ENCODE measurements around the gene AFTPH.

AFTPH gene

DNA sequence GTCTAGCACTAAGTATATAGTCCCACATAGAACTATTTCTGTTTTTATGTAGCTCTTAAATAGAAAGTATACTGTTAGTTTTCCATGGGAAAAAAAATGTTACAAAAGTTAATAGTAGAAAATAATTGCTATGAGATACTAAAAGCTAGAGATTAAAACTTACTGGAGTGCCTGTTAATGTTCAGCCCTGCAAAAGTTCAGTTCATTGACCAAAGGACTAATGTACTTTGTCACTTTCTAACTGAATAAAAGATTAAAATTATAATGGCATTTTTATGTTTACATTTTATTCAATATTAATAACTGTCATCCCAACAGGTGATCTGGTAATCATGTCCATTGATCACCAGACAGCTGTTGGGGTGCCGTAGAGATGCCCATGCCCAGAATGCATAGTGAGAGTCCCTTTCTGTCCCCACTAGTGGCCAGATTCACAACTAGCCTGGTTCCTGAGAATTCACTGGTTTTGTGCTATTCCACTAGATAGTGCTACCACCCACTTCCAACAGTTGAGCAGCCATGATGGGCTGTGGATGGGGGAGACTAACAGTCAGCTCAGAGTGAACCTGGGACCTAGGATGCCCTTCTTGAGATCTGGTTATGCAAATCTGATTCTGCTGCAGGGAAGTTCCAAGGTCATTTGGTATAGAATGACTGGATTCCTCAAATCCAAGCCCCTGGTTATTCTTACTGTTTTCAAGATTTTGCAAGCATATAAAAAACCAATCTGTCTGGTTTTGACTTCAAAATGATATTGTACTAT lies 57.8 kb downstream of the AFTPH start:
- Histone ChIP-seq H3K4me2 (ENCODE audit: low read depth, low read length, poor library complexity, severe bottlenecking) (no peak overlapping the region), H2AFZ (ENCODE audit: low read depth, low read length, severe bottlenecking) (no peak overlapping the region), H3K4me3 (ENCODE audit: insufficient read depth, low read length, poor library complexity, severe bottlenecking) (no peak overlapping the region), H4K20me1 (ENCODE audit: low read depth, low read length) (no peaks in the 10 kb centered on the region), H3K27ac (ENCODE audit: low read depth, low read length) (no peak overlapping the region), H3K27me3 (ENCODE audit: low read length) (no peaks in the 10 kb centered on the region), H3F3A (ENCODE audit: insufficient read depth) (peaks cover 12% of the 10 kb centered on the region), H3K79me2 (ENCODE audit: insufficient read depth, low read length) (no peaks in the 10 kb centered on the region), H3K9me3 (ENCODE audit: insufficient read depth, low read length) (no peaks in the 10 kb centered on the region), H3K9me2 (replicated peaks; ENCODE audit: insufficient read depth, low read length) (no peaks in the 10 kb centered on the region), H3K9ac (ENCODE audit: low read length) (no peak overlapping the region), H3K36me3 (ENCODE audit: low read length) (peaks cover 35% of the 10 kb centered on the region)
- TF ChIP-seq, protein P1, sequence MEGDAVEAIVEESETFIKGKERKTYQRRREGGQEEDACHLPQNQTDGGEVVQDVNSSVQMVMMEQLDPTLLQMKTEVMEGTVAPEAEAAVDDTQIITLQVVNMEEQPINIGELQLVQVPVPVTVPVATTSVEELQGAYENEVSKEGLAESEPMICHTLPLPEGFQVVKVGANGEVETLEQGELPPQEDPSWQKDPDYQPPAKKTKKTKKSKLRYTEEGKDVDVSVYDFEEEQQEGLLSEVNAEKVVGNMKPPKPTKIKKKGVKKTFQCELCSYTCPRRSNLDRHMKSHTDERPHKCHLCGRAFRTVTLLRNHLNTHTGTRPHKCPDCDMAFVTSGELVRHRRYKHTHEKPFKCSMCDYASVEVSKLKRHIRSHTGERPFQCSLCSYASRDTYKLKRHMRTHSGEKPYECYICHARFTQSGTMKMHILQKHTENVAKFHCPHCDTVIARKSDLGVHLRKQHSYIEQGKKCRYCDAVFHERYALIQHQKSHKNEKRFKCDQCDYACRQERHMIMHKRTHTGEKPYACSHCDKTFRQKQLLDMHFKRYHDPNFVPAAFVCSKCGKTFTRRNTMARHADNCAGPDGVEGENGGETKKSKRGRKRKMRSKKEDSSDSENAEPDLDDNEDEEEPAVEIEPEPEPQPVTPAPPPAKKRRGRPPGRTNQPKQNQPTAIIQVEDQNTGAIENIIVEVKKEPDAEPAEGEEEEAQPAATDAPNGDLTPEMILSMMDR (IDR thresholded peaks at IDR 0.05; ENCODE audit: insufficient read depth, low read length, poor library complexity, severe bottlenecking) = no peak
- TF ChIP-seq EZH2phosphoT487 (conservative IDR thresholded peaks at IDR 0.05; ENCODE audit: low read length) = no peak

DNA sequence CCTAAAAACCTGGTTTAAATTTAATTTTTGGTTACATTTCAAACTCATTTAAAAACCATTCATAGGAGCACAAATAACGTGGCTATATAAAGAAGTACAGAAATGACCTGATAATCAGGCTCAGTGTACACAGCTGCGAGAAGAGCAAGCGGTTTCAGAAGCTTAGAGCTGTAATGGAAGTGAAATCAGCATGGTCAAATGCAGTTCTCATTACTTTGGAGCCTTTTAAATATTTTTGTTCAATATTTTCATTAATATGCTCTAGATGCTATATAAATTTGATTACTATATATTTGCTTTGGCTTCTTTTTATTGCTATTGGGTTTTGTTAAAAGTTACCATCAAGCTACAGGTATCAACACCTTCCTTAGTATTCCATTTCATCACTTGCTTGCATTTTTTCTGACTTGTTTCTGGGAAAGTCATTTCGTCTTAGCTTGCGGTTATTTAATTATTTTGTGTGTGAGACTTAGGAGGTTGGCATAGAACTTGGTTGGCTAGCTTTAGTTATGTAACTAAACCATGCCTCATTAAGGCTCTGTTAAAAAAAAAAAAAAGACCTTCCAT lies 58.7 kb downstream of the AFTPH start:
- Histone ChIP-seq H3K79me2 (ENCODE audit: insufficient read depth, low read length) (no peaks in the 10 kb centered on the region), H3K9me3 (ENCODE audit: insufficient read depth, low read length) (no peaks in the 10 kb centered on the region), H3K9me2 (replicated peaks; ENCODE audit: insufficient read depth, low read length) (no peaks in the 10 kb centered on the region), H3K27me3 (ENCODE audit: low read length) (no peaks in the 10 kb centered on the region), H3K27ac (ENCODE audit: low read depth, low read length) (no peak overlapping the region), H3F3A (ENCODE audit: insufficient read depth) (peaks cover 17% of the 10 kb centered on the region), H3K4me3 (ENCODE audit: insufficient read depth, low read length, poor library complexity, severe bottlenecking) (no peak overlapping the region), H3K4me2 (ENCODE audit: low read depth, low read length, poor library complexity, severe bottlenecking) (no peak overlapping the region), H3K36me3 (ENCODE audit: low read length) (peaks cover 33% of the 10 kb centered on the region; the same call in 1 of the 2 replicates), H4K20me1 (ENCODE audit: low read depth, low read length) (no peaks in the 10 kb centered on the region), H3K9ac (ENCODE audit: low read length) (no peak overlapping the region), H2AFZ (ENCODE audit: low read depth, low read length, severe bottlenecking) (no peak overlapping the region)
- TF ChIP-seq, protein P1 (IDR thresholded peaks at IDR 0.05; ENCODE audit: insufficient read depth, low read length, poor library complexity, severe bottlenecking) = no peak
- no peak for TF ChIP-seq EZH2phosphoT487 (conservative IDR thresholded peaks at IDR 0.05; ENCODE audit: low read length)

DNA sequence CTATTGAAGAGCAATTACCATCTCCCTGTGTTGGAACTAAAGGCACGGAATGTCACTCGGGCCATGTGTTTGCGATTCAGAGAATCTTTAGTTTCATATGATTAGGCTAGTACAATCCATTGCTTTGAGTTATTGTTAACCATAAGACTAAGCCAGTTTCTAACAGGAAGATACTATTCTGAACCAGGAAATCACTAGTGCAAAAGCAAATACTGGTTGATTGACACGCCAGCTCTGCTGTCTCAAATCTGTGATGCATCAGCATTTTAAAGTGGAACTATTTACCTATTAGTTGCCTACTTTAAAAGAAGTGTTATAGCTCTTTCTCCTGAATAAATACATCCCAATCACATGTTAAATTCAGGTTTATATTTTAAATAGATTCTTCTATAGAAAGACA lies 61.9 kb downstream of the AFTPH start:
- Histone ChIP-seq H3K27me3 (ENCODE audit: low read length) (no peaks in the 10 kb centered on the region), H3F3A (ENCODE audit: insufficient read depth) (peaks cover 19% of the 10 kb centered on the region), H3K4me2 (ENCODE audit: low read depth, low read length, poor library complexity, severe bottlenecking) (no peak overlapping the region), H2AFZ (ENCODE audit: low read depth, low read length, severe bottlenecking) (no peak overlapping the region), H3K4me3 (ENCODE audit: insufficient read depth, low read length, poor library complexity, severe bottlenecking) (no peak overlapping the region), H3K27ac (ENCODE audit: low read depth, low read length) (no peak overlapping the region), H3K9ac (ENCODE audit: low read length) (no peak overlapping the region), H4K20me1 (ENCODE audit: low read depth, low read length) (no peaks in the 10 kb centered on the region), H3K36me3 (ENCODE audit: low read length) (peaks cover 34% of the 10 kb centered on the region), H3K79me2 (ENCODE audit: insufficient read depth, low read length) (no peaks in the 10 kb centered on the region), H3K9me2 (replicated peaks; ENCODE audit: insufficient read depth, low read length) (no peaks in the 10 kb centered on the region), H3K9me3 (ENCODE audit: insufficient read depth, low read length) (no peaks in the 10 kb centered on the region)
- no peak for TF ChIP-seq EZH2phosphoT487 (conservative IDR thresholded peaks at IDR 0.05; ENCODE audit: low read length)
- TF ChIP-seq, protein P1 (IDR thresholded peaks at IDR 0.05; ENCODE audit: insufficient read depth, low read length, poor library complexity, severe bottlenecking) = no peak
